ENCODE data around the gene ENO1.
"Not testable (repeated sequence)": the region's sequence is repeated elsewhere in the genome, so short reads cannot be mapped to it uniquely, and the experiment has no call there.

The ENO1 gene

DNA sequence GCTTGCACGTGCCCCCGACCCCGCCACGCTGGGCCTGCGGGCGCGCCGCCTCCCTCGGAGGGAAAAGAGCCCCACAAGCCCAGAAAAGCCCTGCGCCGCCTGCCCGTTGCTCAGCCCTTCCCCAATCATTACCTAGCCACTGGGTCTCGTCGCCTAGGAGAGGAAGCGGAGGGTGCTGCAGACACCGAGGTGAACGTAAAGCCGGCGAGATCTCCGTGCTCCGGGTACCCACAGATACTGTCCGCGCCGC lies at the start of gene ENO1:
Gene ENO1, minus strand, starts transcription at position 239 of the 250 bp plus-strand sequence. CDS start 3,778 bp downstream, outside the sequence.
- TF ChIP-seq, protein P1, sequence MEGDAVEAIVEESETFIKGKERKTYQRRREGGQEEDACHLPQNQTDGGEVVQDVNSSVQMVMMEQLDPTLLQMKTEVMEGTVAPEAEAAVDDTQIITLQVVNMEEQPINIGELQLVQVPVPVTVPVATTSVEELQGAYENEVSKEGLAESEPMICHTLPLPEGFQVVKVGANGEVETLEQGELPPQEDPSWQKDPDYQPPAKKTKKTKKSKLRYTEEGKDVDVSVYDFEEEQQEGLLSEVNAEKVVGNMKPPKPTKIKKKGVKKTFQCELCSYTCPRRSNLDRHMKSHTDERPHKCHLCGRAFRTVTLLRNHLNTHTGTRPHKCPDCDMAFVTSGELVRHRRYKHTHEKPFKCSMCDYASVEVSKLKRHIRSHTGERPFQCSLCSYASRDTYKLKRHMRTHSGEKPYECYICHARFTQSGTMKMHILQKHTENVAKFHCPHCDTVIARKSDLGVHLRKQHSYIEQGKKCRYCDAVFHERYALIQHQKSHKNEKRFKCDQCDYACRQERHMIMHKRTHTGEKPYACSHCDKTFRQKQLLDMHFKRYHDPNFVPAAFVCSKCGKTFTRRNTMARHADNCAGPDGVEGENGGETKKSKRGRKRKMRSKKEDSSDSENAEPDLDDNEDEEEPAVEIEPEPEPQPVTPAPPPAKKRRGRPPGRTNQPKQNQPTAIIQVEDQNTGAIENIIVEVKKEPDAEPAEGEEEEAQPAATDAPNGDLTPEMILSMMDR (conservative IDR thresholded peaks at IDR 0.05) = no peak
- TF ChIP-seq ZFX (IDR thresholded peaks at IDR 0.05) = 0 out of 2 replicates have a peak, but pooled peaks have one; percentile 56
- peak within 1 kb of the TSS; percentile 99 for H3K27ac ChIP-seq

DNA sequence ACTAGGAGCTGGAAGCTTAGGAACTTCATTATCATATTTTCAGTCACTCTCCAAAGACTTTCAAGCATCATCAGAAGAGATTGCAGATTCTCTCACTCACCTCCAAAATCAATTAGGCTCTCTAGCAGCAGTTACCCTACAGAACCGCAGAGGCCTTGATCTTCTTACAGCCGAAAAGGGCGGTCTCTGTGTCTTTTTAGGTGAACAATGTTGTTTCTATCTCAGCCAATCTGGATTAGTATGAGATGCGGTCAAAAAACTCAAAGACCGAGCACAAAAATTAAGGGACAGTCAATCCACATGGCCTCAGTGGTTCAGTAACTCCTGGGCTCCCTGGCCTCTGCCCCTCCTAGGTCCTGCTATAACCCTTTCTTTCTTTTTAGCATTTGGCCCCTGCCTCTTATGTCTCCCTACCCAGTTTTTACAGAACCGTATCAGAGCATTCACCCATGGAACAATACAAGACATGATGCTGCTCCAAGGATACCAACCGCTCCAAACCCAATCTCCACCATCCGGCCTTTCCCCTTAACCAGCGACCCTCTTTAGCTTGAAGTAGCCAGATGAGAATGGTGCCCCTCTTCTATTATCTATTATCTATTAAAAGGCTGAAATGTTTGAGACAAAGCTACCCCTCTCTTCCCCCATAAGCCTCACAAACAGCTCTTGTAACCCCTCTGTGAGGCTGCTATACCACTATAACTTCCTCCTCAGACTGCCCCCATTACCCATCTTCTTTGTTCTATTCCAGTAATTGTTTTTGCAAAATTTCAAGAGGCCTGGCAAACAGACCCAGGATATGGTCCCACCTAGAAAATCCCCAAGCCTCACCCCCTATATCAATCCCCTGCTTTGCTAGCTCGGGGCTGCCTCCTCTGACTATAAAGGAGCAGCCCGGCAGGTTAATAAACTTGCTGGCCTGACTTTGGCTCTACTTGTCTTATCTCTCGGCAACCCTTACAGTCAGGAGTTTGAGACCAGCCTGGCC lies 48.5 kb upstream of the ENO1 start:
- TF ChIP-seq ZFX (IDR thresholded peaks at IDR 0.05) = no peak
- TF ChIP-seq, protein P1 (conservative IDR thresholded peaks at IDR 0.05) = no peak
- no peak overlapping the region for H3K27ac ChIP-seq

DNA sequence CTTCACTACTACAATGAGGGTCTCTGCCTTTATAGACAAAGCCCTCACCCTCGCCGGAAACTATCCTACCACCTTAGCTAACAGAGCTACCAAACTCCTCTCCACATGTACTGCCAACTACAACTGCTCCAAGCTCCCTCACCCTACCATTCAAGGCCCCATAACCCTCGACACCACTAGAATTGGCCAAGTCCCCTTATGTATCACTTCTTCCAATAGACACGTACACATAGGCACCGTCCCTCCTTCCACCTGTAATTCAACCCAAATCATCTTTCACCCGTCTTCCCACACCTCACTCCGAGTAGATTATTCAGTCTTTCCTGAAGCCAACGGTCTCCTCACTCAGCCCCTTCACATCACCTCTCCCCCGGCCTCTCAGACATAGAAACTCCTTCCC lies 47.5 kb upstream of the ENO1 start:
- H3K27ac ChIP-seq = no peak overlapping the region
- no peak for TF ChIP-seq ZFX (IDR thresholded peaks at IDR 0.05)

DNA sequence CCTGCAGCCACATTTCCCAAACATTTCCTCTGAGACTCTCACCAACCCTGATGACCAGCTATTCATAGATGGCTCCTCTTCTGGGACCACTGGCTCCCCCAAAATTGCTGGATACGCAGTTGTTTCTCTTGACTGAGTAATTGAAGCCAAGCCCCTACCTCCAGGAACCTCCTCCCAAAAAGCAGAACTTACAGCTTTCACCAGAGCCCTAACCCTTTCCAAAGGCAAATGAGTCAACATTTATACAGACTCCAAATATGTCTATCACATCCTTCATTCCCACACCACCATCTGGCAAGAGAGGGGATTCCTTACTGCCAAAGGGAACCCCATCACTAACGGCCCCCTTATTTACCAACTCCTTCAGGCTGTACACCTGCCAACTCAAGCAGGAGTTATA lies 46.9 kb upstream of the ENO1 start:
- H3K27ac ChIP-seq = no peak overlapping the region
- TF ChIP-seq, protein P1 (conservative IDR thresholded peaks at IDR 0.05) = no peak
- TF ChIP-seq ZFX (IDR thresholded peaks at IDR 0.05) = no peak

DNA sequence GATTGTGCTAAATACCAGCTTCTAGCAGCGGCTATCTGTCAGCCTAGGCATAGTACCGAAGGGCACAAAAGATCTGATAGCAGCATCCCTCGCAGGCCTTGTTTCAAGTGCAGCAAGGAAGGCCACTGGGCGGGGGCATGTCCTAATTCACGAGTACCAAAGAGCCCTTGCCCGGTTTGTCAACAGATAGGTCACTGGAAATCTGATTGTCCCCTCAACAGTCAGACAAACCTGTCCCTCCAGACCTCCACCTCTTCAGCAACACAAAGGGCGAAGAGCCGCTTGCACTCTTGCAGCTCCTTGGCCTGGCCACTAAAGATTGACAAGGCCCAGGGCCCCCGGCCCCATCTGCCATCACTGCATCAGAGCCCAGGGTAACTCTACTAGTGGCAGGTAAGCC lies 44.5 kb upstream of the ENO1 start:
- H3K27ac ChIP-seq = no peak overlapping the region
- no peak for TF ChIP-seq ZFX (IDR thresholded peaks at IDR 0.05)
- TF ChIP-seq, protein P1 (conservative IDR thresholded peaks at IDR 0.05) = no peak

DNA sequence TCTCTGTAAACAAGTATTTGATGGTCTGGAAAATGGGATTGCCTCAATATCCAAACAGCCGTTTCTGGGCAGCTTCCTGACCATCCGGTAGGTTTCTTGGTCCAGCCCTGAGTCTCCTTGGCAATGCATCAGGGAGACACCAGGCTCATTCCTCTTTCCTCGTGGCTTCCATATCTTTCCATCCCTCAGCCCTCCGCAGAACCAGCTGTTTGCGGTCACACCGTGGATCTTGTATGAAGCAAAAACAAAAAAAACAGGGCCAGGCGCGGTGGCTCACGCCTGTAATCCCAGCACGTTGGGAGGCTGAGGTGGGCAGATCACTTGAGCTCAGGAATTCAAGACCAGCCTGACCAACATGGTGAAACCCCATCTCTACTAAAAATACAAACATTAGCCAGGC lies 39.0 kb upstream of the ENO1 start:
- not testable (repeated sequence) for H3K27ac ChIP-seq

DNA sequence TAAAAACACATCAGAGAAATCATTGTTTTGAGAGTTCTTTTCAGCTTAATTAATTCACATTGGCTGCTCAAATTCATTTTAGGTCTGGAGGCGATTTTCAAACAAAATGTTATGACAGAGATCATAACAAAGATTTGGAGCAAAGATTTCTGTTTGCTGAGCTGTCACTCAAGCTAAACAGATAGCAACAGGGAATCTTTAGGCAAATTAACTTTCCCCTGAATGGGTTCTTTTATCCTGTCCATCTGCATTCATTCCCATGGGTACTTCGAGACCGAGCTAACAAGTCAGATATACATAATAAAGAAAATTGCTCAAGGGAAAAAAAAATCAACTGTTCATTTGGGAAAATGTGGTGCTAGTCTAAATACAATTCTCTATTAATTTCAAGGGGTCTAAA lies 37.0 kb upstream of the ENO1 start:
- no peak overlapping the region for H3K27ac ChIP-seq
- TF ChIP-seq ZFX (IDR thresholded peaks at IDR 0.05) = no peak
- TF ChIP-seq, protein P1 (conservative IDR thresholded peaks at IDR 0.05) = no peak; the same call in 1 of the 2 replicates

DNA sequence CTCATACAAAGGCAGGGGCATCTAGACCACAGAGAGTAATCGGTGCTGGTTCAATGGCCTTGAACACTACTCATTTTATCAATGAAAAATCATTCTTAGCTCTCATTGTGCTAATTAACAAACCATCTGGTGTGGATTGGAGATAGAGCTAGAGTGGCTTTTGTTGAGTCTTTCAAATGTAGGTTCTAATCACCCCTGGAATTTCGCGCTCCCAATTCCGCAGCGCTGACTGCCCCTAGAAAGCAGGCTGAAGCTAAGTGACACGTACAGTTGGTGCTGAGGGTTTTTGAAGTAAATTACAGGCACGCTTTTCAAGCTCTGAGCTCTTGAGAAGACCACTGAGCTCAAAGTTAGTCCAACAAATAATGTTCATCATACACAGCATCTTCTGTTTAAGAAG lies 36.0 kb upstream of the ENO1 start:
- TF ChIP-seq, protein P1 (conservative IDR thresholded peaks at IDR 0.05) = no peak
- no peak for TF ChIP-seq ZFX (IDR thresholded peaks at IDR 0.05)
- H3K27ac ChIP-seq = no peak overlapping the region
